Duodenal mucosa (tissue), 2 donors: ENCODE results near the gene COL6A2.

ENCODE experiments used
- H3K27ac ChIP-seq: one replicate; pipeline ENCODE4 v1.7.0; 2013; ENCODE audit warnings: low read depth, low read length
- H3K27me3 ChIP-seq, 2 donors: one replicate each; pipeline ENCODE4 v1.7.0; 2013; ENCODE audit warnings: low read length in 2 of 2, control low read depth in 1 of 2; ENCODE audit not compliant: insufficient read depth in 2 of 2, control insufficient read depth in 1 of 2
- H3K36me3 ChIP-seq, 2 donors: one replicate each; pipeline ENCODE4 v1.7.0; 2013; ENCODE audit warnings: low read length in 2 of 2, control low read depth in 1 of 2; ENCODE audit not compliant: insufficient read depth in 2 of 2, control insufficient read depth in 1 of 2
- H3K4me1 ChIP-seq, 2 donors: one replicate each; pipeline ENCODE4 v1.7.0; 2013; ENCODE audit warnings: low read length in 2 of 2, control low read depth in 1 of 2; ENCODE audit not compliant: insufficient read depth in 2 of 2, control insufficient read depth in 1 of 2
- H3K4me3 ChIP-seq, 2 donors: one replicate each; pipeline ENCODE4 v1.7.0; 2013; ENCODE audit warnings: low read length in 2 of 2, low read depth in 1 of 2
- H3K9ac ChIP-seq, 2 donors: one replicate each; pipeline ENCODE4 v1.7.0; 2013; ENCODE audit warnings: low read length in 2 of 2, low read depth in 1 of 2
- H3K9me3 ChIP-seq, 2 donors: one replicate each; pipeline ENCODE4 v1.7.0; 2013; ENCODE audit warnings: low read length in 2 of 2, control low read depth in 1 of 2; ENCODE audit not compliant: control insufficient read depth in 1 of 2

COL6A2 gene

DNA sequence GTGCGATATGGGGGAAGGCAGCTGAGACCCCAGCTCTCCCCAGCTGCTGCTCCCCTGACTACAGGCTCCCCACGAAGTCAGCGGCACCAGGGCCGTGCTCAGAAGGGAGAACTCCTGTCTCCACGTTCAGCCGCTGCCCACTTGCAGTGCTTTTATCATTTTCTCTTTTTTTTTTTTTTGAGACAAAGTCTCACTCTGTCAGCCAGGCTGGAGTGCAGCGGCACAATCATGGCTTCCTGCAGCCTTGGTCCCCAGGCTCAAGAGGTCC, 58.4 kb downstream of the COL6A2 start:
- Histone ChIP-seq H3K4me3 (no peak overlapping the region), H3K9me3 (no peaks in the 10 kb centered on the region), H3K27ac (no peak overlapping the region), H3K9ac (no peak overlapping the region), H3K36me3 (no peaks in the 10 kb centered on the region), H3K27me3 (no peaks in the 10 kb centered on the region), H3K4me1 (peaks cover 8 to 9% of the 10 kb centered on the region in 2 donors)

DNA sequence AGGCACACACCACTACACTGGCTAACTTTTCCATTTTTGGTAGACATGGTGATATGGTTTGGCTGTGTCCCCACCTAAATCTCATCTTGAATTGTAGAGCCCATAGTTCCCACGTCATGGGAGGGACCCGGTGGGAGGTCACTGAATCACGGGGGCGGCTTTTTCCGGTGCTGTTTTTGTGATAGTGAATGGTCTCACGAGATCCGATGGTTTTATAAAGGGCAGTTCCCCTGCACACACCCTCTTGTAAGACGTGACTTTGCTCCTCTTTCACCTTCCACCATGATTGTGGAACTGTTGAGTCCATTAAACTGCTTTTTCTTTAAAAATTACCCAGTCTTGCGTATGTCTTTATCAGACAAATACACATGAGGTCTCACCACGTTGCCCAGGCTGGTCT, 58.8 kb downstream of the COL6A2 start:
- Histone ChIP-seq H3K27ac (no peak overlapping the region), H3K9ac (no peak overlapping the region), H3K27me3 (no peaks in the 10 kb centered on the region), H3K4me3 (no peak overlapping the region), H3K4me1 (peaks cover 8 to 9% of the 10 kb centered on the region in 2 donors), H3K36me3 (no peaks in the 10 kb centered on the region), H3K9me3 (no peaks in the 10 kb centered on the region)

DNA sequence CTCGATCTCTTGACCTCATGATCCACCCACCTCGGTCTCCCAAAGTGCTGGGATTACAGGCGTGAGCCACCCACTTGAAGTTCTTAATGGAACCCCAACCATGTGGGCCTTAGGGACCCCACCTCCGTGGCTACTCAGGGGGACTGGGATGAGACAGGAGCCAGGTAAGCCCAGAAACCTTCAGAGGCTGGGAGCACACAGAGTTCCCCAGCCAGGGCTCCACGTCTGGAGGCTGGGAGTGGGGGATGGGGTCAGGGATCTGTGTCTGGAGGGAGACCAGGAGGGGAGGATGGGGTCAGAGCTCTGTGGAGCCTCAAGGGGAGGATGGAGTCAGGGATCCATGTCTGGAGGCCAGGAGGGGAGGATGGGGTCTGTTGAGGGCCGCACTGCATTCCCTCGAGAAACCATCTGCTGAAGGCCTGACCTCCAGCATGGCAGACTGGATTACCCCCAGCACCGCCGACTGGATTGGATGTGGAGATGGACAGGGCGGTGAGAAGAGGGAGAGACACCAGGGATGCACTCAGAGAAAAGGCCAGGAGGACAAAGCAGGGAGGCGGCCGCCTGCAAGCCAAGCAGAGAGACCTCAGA, 59.6 kb downstream of the COL6A2 start:
- H3K27me3 ChIP-seq, result no peaks in the 10 kb centered on the region
- H3K36me3 ChIP-seq, result no peaks in the 10 kb centered on the region
- no peaks in the 10 kb centered on the region for H3K9me3 ChIP-seq
- peaks cover 8 to 9% of the 10 kb centered on the region in 2 donors for H3K4me1 ChIP-seq
- H3K27ac ChIP-seq, result no peak overlapping the region
- H3K4me3 ChIP-seq, result no peak overlapping the region
- H3K9ac ChIP-seq, result no peak overlapping the region

DNA sequence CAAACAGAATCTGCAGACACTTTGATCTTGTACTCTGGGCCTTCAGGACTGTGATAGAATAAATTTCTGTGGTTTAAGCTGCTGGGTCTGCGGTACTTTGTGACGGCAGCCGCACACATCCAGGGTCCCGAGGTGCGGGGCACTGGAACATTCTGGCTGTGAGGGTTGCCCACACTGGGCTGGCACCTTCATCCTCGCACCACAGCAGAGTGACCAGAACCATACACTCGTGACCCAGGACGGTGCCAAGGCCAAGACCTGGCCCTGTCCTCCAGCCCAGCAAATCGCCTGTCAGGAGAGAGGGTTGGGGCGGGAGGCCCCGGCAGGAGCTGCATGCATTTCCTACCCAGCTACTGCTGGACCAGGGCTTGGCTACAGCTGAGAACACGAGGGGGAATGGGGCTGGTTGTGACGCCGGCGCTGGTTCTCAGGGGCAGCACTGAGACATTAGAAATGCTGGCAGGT, 60.1 kb downstream of the COL6A2 start:
- no peaks in the 10 kb centered on the region for H3K36me3 ChIP-seq
- H3K4me3 ChIP-seq, result no peak overlapping the region

DNA sequence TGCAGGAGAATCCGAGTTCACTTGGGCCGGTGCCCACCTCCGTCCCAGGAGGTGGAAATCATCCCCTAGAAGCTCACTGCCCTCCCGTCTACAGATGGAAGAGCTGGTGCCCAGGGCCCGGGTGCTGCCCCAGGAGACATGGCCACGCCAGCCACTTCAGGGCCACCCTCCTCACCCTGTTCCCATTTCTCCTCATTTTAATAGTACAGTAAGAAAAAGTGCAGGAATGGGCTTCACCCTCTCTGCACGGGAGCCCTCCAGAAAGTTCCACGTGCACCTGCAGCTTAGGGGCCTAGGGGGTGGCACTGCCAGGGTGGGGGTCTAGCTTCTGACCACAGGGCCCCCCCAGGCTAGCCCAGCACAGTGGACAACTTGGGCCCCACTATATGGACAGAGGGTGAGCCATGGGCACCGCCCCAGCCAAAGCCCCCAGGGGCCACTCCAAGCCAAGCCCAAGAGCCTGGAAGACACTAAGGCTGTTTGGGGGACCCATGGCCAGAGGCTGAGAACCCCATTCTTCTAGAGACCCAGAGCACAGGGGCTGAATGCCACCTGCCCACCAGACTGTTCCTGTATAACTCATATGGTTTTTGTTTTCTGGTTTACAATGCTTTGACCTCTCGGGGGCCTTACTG, 60.9 kb downstream of the COL6A2 start:
- Histone ChIP-seq H3K4me1 (no peaks in the 10 kb centered on the region), H3K36me3 (no peaks in the 10 kb centered on the region), H3K4me3 (no peak overlapping the region), H3K9ac (no peak overlapping the region), H3K27me3 (no peaks in the 10 kb centered on the region), H3K9me3 (no peaks in the 10 kb centered on the region), H3K27ac (no peak overlapping the region)

More for the DNA sequence above, 60.1 kb downstream of the COL6A2 start:
- H3K27me3 ChIP-seq, result no peaks in the 10 kb centered on the region
- no peak overlapping the region for H3K9ac ChIP-seq
- H3K27ac ChIP-seq, result no peak overlapping the region
- H3K9me3 ChIP-seq, result no peaks in the 10 kb centered on the region
- H3K4me1 ChIP-seq, result peaks cover 6% of the 10 kb centered on the region in 2 donors

DNA sequence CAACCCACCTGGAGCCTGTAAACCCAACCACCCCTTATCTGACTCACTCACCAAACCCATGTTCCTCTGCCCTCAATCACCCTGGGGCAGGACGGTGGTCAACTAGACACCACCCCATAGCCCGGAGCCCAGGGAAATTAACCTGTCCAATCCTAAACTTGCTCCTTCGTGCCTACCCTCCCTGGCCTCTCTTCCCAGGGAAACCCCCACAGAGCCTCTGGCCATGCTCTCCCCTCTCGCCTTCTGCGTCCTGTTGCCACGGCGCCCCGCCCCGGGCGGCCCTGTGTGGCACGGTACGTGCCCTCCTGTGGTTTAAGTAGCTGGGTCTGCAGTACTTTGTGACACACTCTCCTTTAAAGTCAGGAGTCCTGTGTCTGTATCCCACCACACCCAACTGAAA, 61.5 kb downstream of the COL6A2 start:
- Histone ChIP-seq H3K4me1 (no peaks in the 10 kb centered on the region), H3K27me3 (no peaks in the 10 kb centered on the region), H3K9ac (no peak overlapping the region), H3K9me3 (no peaks in the 10 kb centered on the region), H3K4me3 (no peak overlapping the region), H3K27ac (no peak overlapping the region), H3K36me3 (no peaks in the 10 kb centered on the region)

DNA sequence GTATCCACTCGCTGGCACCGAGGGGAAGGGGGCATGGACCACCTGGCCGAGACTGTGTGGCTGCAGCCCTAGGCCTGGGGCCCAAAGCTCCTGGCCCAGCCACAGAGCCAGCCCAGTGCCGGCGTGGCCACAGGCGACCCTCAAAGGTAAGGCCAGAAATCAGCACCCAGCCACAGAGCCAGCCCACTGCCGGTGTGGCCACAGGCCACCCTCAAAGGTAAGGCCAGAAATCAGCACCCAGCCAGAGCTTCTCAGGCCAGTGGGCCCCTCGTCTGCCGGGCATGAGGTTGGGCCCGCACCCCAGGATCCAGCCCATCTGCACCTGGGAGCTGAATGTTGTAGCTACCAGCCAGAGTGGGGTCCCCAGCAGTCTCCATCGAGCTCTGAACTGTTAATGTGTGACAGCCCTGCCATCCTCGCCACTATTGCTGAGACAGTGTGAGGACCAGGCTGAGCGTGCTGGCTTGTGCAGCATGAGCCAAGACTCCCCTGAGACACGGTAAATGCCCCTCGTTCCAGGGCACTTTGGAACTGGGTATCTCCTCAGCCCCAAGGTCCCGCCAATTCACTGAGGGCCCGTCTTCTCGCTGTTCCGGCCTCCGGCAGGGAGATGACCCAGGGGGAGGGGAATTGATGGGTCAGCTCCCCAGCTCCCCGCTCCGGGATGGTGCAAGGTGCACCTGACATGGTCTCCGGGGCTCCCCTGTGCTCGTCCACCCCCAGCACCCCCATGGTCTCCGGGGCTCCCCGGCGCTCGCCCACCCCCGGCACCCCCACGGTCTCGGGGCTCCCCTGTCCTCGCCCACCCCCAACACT, 62.1 kb downstream of the COL6A2 start:
- H3K36me3 ChIP-seq, result no peaks in the 10 kb centered on the region
- no peaks in the 10 kb centered on the region for H3K9me3 ChIP-seq
- no peak overlapping the region for H3K27ac ChIP-seq
- no peak overlapping the region for H3K4me3 ChIP-seq
- H3K9ac ChIP-seq, result no peak overlapping the region
- H3K4me1 ChIP-seq, result no peaks in the 10 kb centered on the region
- H3K27me3 ChIP-seq, result no peaks in the 10 kb centered on the region

DNA sequence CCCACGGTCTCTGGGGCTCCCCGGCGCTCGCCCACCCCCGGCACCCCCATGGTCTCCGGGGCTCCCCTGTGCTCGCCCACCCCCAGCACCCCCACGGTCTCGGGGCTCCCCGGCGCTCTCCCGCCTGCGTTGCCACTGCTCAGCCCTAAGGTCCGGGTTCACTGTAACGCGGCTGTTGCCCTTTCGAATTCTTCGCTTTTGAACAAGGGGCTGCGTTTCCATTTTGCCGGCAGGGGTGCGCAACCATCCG, 62.7 kb downstream of the COL6A2 start:
- no peaks in the 10 kb centered on the region for H3K27me3 ChIP-seq
- H3K4me1 ChIP-seq, result no peaks in the 10 kb centered on the region
- H3K27ac ChIP-seq, result no peak overlapping the region
- no peaks in the 10 kb centered on the region for H3K9me3 ChIP-seq
- no peak overlapping the region for H3K9ac ChIP-seq
- H3K4me3 ChIP-seq, result no peak overlapping the region
- no peaks in the 10 kb centered on the region for H3K36me3 ChIP-seq

DNA sequence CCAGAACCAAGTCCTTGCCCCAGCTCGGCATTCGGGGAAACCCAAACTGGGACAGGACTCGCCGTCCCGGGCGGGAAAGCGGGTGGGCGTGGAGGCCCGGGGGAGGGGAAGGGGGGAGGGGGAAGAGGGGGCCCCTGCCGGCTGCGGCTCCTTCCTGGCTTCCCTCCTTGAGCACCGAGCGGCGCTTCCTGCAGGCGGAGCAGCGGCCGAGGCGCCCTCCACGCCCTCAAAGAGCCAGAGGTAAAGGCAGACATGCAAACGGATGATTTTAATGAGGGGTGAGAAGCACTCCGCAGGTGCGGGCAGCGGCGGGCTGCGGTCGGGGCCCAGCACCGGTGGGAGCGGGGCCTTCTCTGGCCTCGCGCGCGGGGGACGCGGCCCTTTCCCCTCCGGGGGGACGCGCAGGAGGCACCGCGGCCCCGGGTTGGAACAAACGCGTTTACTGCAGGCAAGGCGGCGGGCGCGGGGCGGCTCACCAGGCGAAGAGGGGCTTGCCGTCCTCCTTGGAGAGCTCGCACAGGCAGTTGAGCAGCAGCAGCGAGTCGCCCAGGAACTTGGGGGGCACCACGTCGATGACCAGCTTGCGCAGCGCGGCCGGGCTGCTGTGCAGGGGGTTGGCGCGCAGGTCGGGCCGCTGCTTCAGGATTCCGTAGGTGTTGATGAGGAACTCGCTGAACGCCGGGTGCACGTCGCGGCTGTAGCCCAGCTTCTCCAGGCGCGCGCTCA, 63.2 kb downstream of the COL6A2 start:
- Histone ChIP-seq H3K27ac (no peak overlapping the region), H3K9me3 (no peaks in the 10 kb centered on the region), H3K4me3 (no peak overlapping the region), H3K9ac (no peak overlapping the region), H3K27me3 (no peaks in the 10 kb centered on the region), H3K4me1 (no peaks in the 10 kb centered on the region), H3K36me3 (no peaks in the 10 kb centered on the region)
